ENCODE results near the gene MYLK4. TPM values are rescaled to one million over a fixed set of nuclear protein-coding genes. Genes with fewer than 3 reads are reported as not detected.

Gene MYLK4
- total RNA-seq, 1 donor from 2014 or later: 0.97 TPM

DNA sequence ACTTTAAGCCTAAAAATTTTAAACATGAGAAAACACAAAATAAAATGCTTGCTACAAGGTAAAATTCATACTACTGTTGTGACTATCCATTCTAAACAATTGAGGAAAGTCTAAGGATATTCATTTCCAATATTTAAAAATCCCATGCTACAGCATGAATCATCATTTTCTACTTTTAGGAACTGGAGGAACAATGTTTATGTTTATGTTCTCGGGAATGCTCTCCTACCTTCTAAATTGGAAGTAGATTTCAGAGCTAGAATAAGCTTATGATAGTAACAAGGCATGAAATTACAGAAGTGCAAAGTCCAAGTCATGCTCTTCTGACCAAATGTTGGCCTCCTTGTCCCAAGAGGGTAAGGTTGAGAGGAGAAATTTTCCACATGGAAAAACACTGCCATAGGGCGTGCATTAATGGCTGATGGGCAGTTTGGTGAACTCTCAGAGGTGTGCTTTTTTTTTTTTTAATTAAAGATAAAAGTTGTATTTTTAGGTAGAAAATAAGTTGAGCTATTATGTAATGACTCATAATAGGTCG, 6.0 kb upstream of the MYLK4 start:
- TF ChIP-seq, protein P1, sequence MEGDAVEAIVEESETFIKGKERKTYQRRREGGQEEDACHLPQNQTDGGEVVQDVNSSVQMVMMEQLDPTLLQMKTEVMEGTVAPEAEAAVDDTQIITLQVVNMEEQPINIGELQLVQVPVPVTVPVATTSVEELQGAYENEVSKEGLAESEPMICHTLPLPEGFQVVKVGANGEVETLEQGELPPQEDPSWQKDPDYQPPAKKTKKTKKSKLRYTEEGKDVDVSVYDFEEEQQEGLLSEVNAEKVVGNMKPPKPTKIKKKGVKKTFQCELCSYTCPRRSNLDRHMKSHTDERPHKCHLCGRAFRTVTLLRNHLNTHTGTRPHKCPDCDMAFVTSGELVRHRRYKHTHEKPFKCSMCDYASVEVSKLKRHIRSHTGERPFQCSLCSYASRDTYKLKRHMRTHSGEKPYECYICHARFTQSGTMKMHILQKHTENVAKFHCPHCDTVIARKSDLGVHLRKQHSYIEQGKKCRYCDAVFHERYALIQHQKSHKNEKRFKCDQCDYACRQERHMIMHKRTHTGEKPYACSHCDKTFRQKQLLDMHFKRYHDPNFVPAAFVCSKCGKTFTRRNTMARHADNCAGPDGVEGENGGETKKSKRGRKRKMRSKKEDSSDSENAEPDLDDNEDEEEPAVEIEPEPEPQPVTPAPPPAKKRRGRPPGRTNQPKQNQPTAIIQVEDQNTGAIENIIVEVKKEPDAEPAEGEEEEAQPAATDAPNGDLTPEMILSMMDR (IDR thresholded peaks at IDR 0.05; ENCODE audit: unreplicated experiment): no peak
- no peaks in the 10 kb centered on the region for H3K4me1 Mint-ChIP-seq (ENCODE audit: unreplicated experiment)
- no peak overlapping the region for H3K4me3 Mint-ChIP-seq (ENCODE audit: unreplicated experiment)
- H3K27ac Mint-ChIP-seq (ENCODE audit: unreplicated experiment): no peak overlapping the region
- H3K27me3 Mint-ChIP-seq (ENCODE audit: unreplicated experiment): no peaks in the 10 kb centered on the region
- no peaks in the 10 kb centered on the region for H3K36me3 Mint-ChIP-seq (ENCODE audit: low read depth, unreplicated experiment)
- no peak for DNase-seq (ENCODE audit: low spot score)
- H3K9me3 Mint-ChIP-seq (ENCODE audit: unreplicated experiment): no peaks in the 10 kb centered on the region

DNA sequence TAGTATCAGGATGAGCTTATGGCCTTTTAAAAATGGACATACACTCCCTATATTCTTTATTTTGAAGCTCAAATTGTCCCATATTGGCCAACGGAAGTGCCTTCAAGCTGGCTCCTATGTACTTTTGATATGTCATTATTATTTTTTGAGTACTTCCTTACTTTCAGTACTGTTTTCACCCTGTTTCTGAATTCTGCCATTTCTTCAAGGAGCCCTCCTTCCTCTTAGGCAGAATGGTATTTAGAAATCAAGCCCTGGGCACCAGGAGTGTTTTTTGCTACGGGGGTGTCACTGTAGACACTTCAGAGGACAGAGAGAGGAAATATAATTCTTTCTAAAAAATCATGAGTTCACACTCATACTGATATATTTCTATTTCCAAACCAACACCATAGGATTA, 5.5 kb upstream of the MYLK4 start:
- Mint-ChIP-seq H3K27ac (ENCODE audit: unreplicated experiment) (no peak overlapping the region), H3K4me3 (ENCODE audit: unreplicated experiment) (no peak overlapping the region), H3K4me1 (ENCODE audit: unreplicated experiment) (no peaks in the 10 kb centered on the region), H3K36me3 (ENCODE audit: low read depth, unreplicated experiment) (no peaks in the 10 kb centered on the region), H3K27me3 (ENCODE audit: unreplicated experiment) (no peaks in the 10 kb centered on the region), H3K9me3 (ENCODE audit: unreplicated experiment) (no peaks in the 10 kb centered on the region)
- TF ChIP-seq, protein P1 (IDR thresholded peaks at IDR 0.05; ENCODE audit: unreplicated experiment): no peak
- no peak for DNase-seq (ENCODE audit: low spot score)

DNA sequence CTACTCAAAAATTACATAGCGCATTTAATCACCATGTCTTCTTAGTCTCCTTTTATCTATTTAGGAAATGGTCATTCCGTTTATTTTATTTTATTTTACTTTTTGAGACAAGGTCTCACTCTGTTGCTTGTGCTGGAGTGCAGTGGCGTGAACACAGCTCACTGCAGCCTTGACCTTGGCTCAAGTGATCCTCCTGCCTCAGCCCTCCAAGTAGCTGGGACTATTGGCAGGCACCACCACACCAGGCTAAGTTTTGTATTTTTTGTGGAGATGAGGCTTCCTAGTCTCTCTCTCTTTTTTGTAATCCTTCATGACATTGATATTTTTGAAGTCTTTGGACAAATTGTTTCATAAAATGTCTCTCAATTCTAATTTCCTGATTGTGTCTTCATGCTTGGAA, 4.7 kb upstream of the MYLK4 start:
- H3K4me1 Mint-ChIP-seq (ENCODE audit: unreplicated experiment): no peaks in the 10 kb centered on the region
- TF ChIP-seq, protein P1 (IDR thresholded peaks at IDR 0.05; ENCODE audit: unreplicated experiment): no peak
- no peak overlapping the region for H3K27ac Mint-ChIP-seq (ENCODE audit: unreplicated experiment)
- no peaks in the 10 kb centered on the region for H3K36me3 Mint-ChIP-seq (ENCODE audit: low read depth, unreplicated experiment)
- H3K27me3 Mint-ChIP-seq (ENCODE audit: unreplicated experiment): no peaks in the 10 kb centered on the region
- H3K9me3 Mint-ChIP-seq (ENCODE audit: unreplicated experiment): no peaks in the 10 kb centered on the region
- DNase-seq (ENCODE audit: low spot score): no peak
- no peak overlapping the region for H3K4me3 Mint-ChIP-seq (ENCODE audit: unreplicated experiment)

DNA sequence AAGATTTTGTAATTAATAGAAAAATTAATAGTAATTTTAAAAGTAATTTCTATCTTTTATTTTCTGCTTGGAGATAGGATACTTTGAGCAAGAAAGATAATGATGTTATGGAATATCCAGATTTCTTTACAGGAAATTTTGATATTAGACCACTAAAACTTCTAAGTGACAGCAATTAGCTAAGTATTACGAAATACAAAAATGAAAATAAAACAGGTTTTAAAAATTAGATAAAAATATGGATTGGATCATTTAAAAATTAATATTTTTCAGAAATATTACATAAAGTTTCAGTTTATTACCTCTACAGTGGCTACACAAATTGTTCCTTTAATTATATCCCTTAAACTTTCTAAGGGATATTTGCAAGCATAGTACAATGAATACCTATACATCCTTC, 4.2 kb upstream of the MYLK4 start:
- H3K4me1 Mint-ChIP-seq (ENCODE audit: unreplicated experiment): no peaks in the 10 kb centered on the region
- H3K9me3 Mint-ChIP-seq (ENCODE audit: unreplicated experiment): no peaks in the 10 kb centered on the region
- TF ChIP-seq, protein P1 (IDR thresholded peaks at IDR 0.05; ENCODE audit: unreplicated experiment): no peak
- H3K4me3 Mint-ChIP-seq (ENCODE audit: unreplicated experiment): no peak overlapping the region
- H3K36me3 Mint-ChIP-seq (ENCODE audit: low read depth, unreplicated experiment): no peaks in the 10 kb centered on the region
- H3K27ac Mint-ChIP-seq (ENCODE audit: unreplicated experiment): no peak overlapping the region
- no peak for DNase-seq (ENCODE audit: low spot score)
- H3K27me3 Mint-ChIP-seq (ENCODE audit: unreplicated experiment): no peaks in the 10 kb centered on the region

DNA sequence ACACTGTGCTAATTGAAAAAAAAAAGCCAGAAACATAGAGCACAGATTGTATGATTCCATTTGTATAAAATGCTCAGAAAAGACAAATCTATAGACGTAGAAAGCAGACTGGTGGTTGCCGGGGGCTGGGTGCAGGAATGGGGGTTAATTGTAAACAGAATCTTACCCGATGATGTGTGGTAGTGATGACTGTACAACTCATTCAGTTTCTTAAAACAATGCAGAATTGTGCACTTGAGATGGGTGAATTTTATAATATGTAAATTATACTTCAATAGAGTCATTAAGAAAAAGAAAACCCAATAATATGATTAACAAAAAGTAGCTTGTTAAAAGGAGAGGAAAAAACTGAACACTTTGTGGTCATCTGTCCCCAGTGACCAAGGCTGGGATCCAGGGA, 3.7 kb upstream of the MYLK4 start:
- TF ChIP-seq, protein P1 (IDR thresholded peaks at IDR 0.05; ENCODE audit: unreplicated experiment): no peak
- H3K9me3 Mint-ChIP-seq (ENCODE audit: unreplicated experiment): no peaks in the 10 kb centered on the region
- H3K36me3 Mint-ChIP-seq (ENCODE audit: low read depth, unreplicated experiment): no peaks in the 10 kb centered on the region
- no peak overlapping the region for H3K27ac Mint-ChIP-seq (ENCODE audit: unreplicated experiment)
- no peak overlapping the region for H3K4me3 Mint-ChIP-seq (ENCODE audit: unreplicated experiment)
- no peaks in the 10 kb centered on the region for H3K27me3 Mint-ChIP-seq (ENCODE audit: unreplicated experiment)
- no peak for DNase-seq (ENCODE audit: low spot score)
- no peaks in the 10 kb centered on the region for H3K4me1 Mint-ChIP-seq (ENCODE audit: unreplicated experiment)
